ENCODE measurements around the gene OSBPL2. TPM values are rescaled to one million over a fixed set of nuclear protein-coding genes. Genes with fewer than 3 reads are reported as not detected.
A peak's percentile ranks its signal among the peaks of the same experiment; 100 is the strongest.

OSBPL2 gene
- total and polyA plus RNA-seq, 9 of the 15 experiments (the other 6 are each of a cell fraction or from before 2014, with no cell fraction given) = 2.5 to 25.6 (median 14.1) TPM

DNA sequence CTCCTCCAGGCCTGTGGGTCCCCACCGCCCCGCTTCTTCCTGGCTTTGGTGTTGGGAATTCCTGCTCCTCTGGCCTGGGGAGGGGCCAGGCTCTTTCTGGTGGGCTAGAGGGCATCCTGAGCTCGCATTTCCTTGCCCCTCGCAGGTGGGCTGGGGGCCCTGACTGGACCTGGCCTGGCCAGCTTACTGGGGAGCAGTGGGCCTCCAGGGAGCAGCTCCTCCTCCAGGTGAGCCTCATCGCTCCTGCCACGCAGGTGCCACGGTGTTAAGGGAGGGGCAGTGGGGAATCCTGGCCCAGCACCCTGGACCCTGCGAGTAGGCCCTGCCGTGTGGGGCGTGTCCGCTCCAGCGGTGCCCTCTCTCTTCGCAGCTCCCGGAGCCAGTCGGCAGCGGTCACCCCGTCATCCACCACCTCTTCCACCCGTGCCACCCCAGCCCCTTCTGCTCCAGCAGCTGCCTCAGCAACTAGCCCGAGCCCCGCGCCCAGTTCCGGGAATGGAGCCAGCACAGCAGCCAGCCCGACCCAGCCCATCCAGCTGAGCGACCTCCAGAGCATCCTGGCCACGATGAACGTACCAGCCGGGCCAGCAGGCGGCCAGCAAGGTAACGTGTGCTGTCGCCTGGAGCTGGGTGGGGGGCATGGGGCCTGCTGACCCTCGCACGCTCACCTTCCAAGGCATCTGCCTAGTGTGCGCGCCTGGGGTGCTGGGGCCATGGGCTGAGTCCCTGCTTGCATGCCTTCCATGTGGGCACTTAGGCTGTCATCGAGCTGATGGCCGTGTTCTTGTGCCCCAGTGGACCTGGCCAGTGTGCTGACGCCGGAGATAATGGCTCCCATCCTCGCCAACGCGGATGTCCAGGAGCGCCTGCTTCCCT is 69.1 kb downstream of the OSBPL2 start:
- Histone ChIP-seq H3K4me3 (no peak overlapping the region), H3K9me3 (replicated peaks; ENCODE audit: control insufficient read depth, insufficient read depth, low read depth, low read length) (no peaks in the 10 kb centered on the region), H3K4me1 (replicated peaks in 1 of 2; ENCODE audit: control insufficient read depth in 2 of 2, insufficient read depth in 2 of 2, low read length in 2 of 2) (peaks cover 14 to 68% of the 10 kb centered on the region in 2 experiments), H3K27ac (ENCODE audit: extremely low read depth, low read depth, low read length) (no peak overlapping the region), H3K79me2 (ENCODE audit: control insufficient read depth, insufficient read depth, low read length) (peaks cover 37% of the 10 kb centered on the region), H4K20me1 (replicated peaks; ENCODE audit: control insufficient read depth, insufficient read depth, low read length) (peaks cover 20% of the 10 kb centered on the region), H3K9ac (ENCODE audit: insufficient read depth in 1 of 2, low read depth in 2 of 2, low read length in 2 of 2) (peak overlapping the region in 1 of 2 experiments; percentile 35; a peak in 1 of 4 replicates), H3K4me2 (ENCODE audit: insufficient read depth, low read length) (no peak overlapping the region), H3K27me3 (ENCODE audit: control insufficient read depth in 2 of 2, insufficient read depth in 2 of 2, low read length in 2 of 2) (no peaks in the 10 kb centered on the region), H2AFZ (ENCODE audit: low read depth, low read length) (no peak overlapping the region), H3K9me1 (ENCODE audit: control insufficient read depth, insufficient read depth, low read length) (peaks cover 5% of the 10 kb centered on the region), H3K36me3 (ENCODE audit: control insufficient read depth, insufficient read depth, low read length) (peaks cover 87% of the 10 kb centered on the region)
- no peak for DNase-seq (ENCODE audit: extremely low read depth in 1 of 4, low spot score in 3 of 4)
- no TSS peak for BruUV-seq (replicated peaks)
- intact Hi-C loops (cut with micrococcal nuclease) (loop anchor here (10.0 kb wide), 2 partner anchors 187 to 323 kb away; no protein-coding TSS in a partner anchor), in situ Hi-C loops (cut with MboI) (loop anchor here (5.0 to 10.0 kb wide), 3 partner anchors 60 to 307 kb away; partner anchors contain the start of gene LAMA5)
- ATAC-seq = no peak
- CTCF ChIA-PET (ENCODE audit: low intra/inter-chr PET ratio) = no interaction called here
- POLR2A ChIA-PET = interaction anchor here (1.7 to 2.9 kb wide), 2 partner anchors 8 to 80 kb away, joined by 5 to 19 read pairs; partner anchors contain the start of gene RPS21
- TF ChIP-seq HNRNPL (IDR thresholded peaks at IDR 0.05; ENCODE audit: low read depth, low read length) = 0 out of 2 replicates have a peak, but pooled peaks have one; percentile 26
- TF ChIP-seq C11orf30 (IDR thresholded peaks at IDR 0.05; ENCODE audit: low read depth) = no peak
- no peak for TF ChIP-seq ZFP1 (CRISPR knock-in tag; IDR thresholded peaks at IDR 0.05)
- no peak for TF ChIP-seq NRF1 (conservative IDR thresholded peaks at IDR 0.05 in 1 of 2, IDR thresholded peaks at IDR 0.05 in 1 of 2)
- TF ChIP-seq SUPT5H (IDR thresholded peaks at IDR 0.05) = peak; percentile 42; the same call in 1 of the 2 replicates
- peak; percentile 52 for TF ChIP-seq RBFOX2 (IDR thresholded peaks at IDR 0.05; ENCODE audit: low read depth, low read length)
- TF ChIP-seq RBM22 (IDR thresholded peaks at IDR 0.05; ENCODE audit: low read depth, low read length, poor library complexity, severe bottlenecking) = peak; percentile 71
- TF ChIP-seq POLR2G (IDR thresholded peaks at IDR 0.05; ENCODE audit: low read depth, low read length) = peak; percentile 68
- whole genome bisulfite sequencing (ENCODE audit: insufficient coverage, low coverage, missing lambda C conversion rate) = 94% methylated on average over 24 of the region's 42 CpGs
- no peak for FAIRE-seq

Measured in K562 (cell line).